Neural crest cell (in vitro differentiated cells): ENCODE results near the gene TINAGL1. TPM values are rescaled to one million over a fixed set of nuclear protein-coding genes. Genes with fewer than 3 reads are reported as not detected.
A peak's percentile ranks its signal among the peaks of the same experiment; 100 is the strongest.

Source experiments
- DNase-seq: peaks from one replicate; pipeline ENCODE4 v3.0.0; 2021; ENCODE audit warnings: low read depth, mixed read lengths, low spot score
- H3K27ac Mint-ChIP-seq: one replicate; pipeline ENCODE4 v1.8.0; 2021; ENCODE audit warnings: mild to moderate bottlenecking, mixed read lengths; ENCODE audit not compliant: unreplicated experiment
- H3K27me3 Mint-ChIP-seq: 2 replicates; pipeline ENCODE4 v1.8.0; 2021; ENCODE audit warnings: low read depth, mild to moderate bottlenecking, mixed read lengths
- H3K36me3 Mint-ChIP-seq: 2 replicates; pipeline ENCODE4 v1.8.0; 2021; ENCODE audit warnings: low read depth, mild to moderate bottlenecking, mixed read lengths
- H3K4me1 Mint-ChIP-seq: 2 replicates; pipeline ENCODE4 v1.8.0; 2021; ENCODE audit warnings: mixed read lengths
- H3K4me3 Mint-ChIP-seq: one replicate; pipeline ENCODE4 v1.8.0; 2021; ENCODE audit warnings: mild to moderate bottlenecking, mixed read lengths
- H3K9me3 Mint-ChIP-seq: 2 replicates; pipeline ENCODE4 v1.8.0; 2021; ENCODE audit warnings: mixed read lengths
- total RNA-seq: library from RNA; stranded (reverse); gene quantifications from 2 replicates; pipeline ENCODE4 v1.2.1, GENCODE V29; 2021
- TF ChIP-seq, protein P1 (sequence below): fragments of 200-600 bp; sonication (generic); conservative IDR thresholded peaks from 2 replicates; pipeline ENCODE4 v1.5.0; 2021; ENCODE audit warnings: antibody characterized with exemption, mild to moderate bottlenecking

TINAGL1 gene
- total RNA-seq, 1 donor from 2014 or later = not detected

DNA sequence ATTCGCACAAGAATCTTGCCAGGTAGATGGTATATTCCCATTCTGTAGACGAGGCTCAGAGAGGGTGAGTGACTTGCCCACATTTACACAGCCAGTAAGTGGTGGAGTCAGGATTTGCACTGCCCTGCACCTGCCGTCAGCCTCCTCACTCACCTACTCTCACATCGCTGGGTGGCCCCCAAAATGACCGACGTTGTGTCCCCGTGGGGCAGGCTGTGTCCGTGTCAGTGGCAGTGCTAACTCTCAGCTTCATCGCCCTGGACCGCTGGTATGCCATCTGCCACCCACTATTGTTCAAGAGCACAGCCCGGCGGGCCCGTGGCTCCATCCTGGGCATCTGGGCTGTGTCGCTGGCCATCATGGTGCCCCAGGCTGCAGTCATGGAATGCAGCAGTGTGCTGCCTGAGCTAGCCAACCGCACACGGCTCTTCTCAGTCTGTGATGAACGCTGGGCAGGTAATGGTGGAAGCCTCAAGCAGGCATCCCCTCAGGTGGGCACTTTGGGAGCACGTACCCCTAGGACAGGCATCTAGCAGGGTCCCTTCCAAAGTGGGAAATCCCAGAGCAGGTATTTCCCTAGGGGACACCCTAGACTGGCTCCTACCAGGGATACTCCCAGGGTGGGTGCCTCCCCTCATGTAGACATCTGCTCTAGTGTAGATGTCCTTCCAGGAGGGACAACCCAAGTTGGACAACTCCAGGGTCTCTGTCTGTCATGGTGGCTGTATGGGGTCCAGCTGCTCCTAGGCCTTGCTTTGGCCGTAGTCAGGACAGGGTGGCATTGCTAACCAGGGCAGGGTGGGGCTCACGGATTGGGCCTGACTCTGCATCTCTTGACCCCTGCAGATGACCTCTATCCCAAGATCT is 44.5 kb downstream of the TINAGL1 start:
- Mint-ChIP-seq H3K4me1 (peaks cover 10% of the 10 kb centered on the region), H3K36me3 (no peaks in the 10 kb centered on the region), H3K4me3 (no peak overlapping the region), H3K27ac (no peak overlapping the region), H3K9me3 (no peaks in the 10 kb centered on the region), H3K27me3 (peaks cover 24% of the 10 kb centered on the region)
- TF ChIP-seq, protein P1, sequence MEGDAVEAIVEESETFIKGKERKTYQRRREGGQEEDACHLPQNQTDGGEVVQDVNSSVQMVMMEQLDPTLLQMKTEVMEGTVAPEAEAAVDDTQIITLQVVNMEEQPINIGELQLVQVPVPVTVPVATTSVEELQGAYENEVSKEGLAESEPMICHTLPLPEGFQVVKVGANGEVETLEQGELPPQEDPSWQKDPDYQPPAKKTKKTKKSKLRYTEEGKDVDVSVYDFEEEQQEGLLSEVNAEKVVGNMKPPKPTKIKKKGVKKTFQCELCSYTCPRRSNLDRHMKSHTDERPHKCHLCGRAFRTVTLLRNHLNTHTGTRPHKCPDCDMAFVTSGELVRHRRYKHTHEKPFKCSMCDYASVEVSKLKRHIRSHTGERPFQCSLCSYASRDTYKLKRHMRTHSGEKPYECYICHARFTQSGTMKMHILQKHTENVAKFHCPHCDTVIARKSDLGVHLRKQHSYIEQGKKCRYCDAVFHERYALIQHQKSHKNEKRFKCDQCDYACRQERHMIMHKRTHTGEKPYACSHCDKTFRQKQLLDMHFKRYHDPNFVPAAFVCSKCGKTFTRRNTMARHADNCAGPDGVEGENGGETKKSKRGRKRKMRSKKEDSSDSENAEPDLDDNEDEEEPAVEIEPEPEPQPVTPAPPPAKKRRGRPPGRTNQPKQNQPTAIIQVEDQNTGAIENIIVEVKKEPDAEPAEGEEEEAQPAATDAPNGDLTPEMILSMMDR = no peak
- no peak for DNase-seq

DNA sequence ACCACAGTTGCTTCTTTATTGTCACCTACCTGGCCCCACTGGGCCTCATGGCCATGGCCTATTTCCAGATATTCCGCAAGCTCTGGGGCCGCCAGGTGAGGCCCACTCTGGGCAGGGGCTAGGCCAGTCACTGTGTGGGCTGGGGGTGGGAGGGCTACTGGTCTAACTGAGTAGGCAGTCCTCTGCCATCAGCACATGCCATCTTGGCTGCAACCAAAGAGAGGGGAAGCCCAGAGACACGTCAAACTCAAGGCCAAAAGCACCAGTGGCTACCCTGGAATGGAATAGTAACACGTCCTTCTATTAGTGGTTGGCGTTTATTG is 45.1 kb downstream of the TINAGL1 start:
- Mint-ChIP-seq H3K36me3 (no peaks in the 10 kb centered on the region), H3K9me3 (no peaks in the 10 kb centered on the region), H3K4me3 (no peak overlapping the region), H3K27ac (no peak overlapping the region), H3K4me1 (peaks cover 14% of the 10 kb centered on the region), H3K27me3 (peaks cover 18% of the 10 kb centered on the region)
- TF ChIP-seq, protein P1 = no peak
- DNase-seq = no peak

DNA sequence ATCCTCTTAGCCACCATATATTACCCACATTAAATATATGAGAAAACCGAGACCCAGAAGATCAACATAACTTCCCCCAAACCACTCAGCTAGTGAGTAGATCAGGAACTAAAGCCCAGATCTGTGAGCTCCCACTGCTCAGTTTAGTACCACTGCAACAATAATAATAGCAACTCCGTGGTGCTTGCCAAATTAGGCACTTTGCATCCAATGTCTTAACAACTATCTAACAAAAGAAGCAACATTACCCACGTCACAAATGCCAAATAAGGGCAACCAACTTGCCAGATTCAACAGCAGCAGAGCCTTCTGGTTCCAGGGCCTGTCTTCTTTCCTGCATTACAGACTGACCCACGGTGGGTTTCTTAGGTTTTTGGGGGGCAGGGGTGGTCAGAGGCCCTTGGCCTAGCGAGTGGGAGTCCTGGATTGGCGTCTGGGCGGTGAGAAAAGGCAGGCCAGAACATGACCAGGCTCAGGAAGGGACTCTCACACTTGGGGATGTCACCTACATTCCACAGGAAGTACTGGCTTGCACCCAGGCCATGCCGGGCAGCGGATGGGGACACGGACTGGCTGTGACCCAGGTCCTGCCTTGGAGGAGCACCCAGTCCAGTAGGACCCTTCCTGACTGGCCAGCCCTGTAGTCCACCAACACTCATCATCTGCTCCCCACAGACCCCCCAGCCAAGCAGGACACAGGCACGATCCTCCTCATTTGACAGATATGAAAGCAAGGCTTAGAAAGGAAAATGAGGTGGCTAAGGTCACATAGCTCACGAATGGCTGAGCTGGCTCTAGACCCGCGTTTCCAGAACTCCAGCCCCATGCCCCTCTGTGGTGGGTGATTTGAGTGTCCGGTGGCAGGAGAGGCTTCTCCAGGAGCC is 45.8 kb downstream of the TINAGL1 start:
- Mint-ChIP-seq H3K4me1 (peaks cover 20% of the 10 kb centered on the region), H3K36me3 (no peaks in the 10 kb centered on the region), H3K9me3 (no peaks in the 10 kb centered on the region), H3K4me3 (peak overlapping the region; percentile 0), H3K27ac (no peak overlapping the region), H3K27me3 (peaks cover 12% of the 10 kb centered on the region)
- no peak for DNase-seq
- TF ChIP-seq, protein P1 = no peak

DNA sequence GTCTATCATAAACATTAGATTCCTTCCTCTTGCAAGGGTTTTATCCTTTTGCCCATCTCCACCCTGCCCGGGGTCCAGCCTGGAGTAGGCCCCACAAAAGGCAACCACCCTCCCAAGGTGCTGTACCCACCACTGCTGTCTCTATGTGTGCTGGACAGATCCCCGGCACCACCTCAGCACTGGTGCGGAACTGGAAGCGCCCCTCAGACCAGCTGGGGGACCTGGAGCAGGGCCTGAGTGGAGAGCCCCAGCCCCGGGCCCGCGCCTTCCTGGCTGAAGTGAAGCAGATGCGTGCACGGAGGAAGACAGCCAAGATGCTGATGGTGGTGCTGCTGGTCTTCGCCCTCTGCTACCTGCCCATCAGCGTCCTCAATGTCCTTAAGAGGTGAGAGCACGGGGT is 47.0 kb downstream of the TINAGL1 start:
- Mint-ChIP-seq H3K4me3 (no peak overlapping the region), H3K4me1 (peaks cover 22% of the 10 kb centered on the region), H3K9me3 (no peaks in the 10 kb centered on the region), H3K27ac (no peak overlapping the region), H3K36me3 (no peaks in the 10 kb centered on the region), H3K27me3 (peaks cover 4% of the 10 kb centered on the region)
- TF ChIP-seq, protein P1 = no peak
- DNase-seq = no peak

DNA sequence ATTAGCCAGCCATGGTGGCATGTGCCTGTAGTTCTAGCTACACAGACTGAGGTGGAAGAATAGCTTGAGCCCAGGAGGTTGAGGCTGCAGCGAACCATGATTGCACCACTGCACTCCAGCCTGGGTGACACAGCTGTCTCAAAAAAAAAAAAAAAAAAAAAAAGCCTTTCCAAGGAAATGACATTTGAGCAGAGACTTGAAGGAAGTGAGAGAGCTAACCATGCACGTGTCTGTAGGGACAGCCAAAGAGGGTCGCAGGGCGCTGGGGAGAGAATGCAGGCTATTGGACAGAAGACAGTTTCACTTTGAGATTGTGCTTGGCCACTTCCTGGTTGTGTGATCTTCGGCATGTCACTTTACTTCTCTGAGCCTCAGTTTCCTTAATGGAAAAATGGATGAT is 48.0 kb downstream of the TINAGL1 start:
- Mint-ChIP-seq H3K4me1 (peaks cover 22% of the 10 kb centered on the region), H3K27ac (no peak overlapping the region), H3K9me3 (no peaks in the 10 kb centered on the region), H3K36me3 (no peaks in the 10 kb centered on the region), H3K4me3 (no peak overlapping the region), H3K27me3 (no peaks in the 10 kb centered on the region)
- TF ChIP-seq, protein P1 = no peak
- no peak for DNase-seq
